ENCODE results near the gene CASKIN1. TPM values are rescaled to one million over a fixed set of nuclear protein-coding genes. Genes with fewer than 3 reads are reported as not detected.

The CASKIN1 gene
- total RNA-seq, 2 donors from 2014 or later: 0.66 to 0.78 TPM

- Histone ChIP-seq H3K4me3 (no peak overlapping the region), H3K27ac (no peak overlapping the region), H3K4me1 (no peaks in the 10 kb centered on the region), H3K27me3 (no peaks in the 10 kb centered on the region), H3K9me3 (no peaks in the 10 kb centered on the region), H3K36me3 (replicated peaks in 1 of 2; ENCODE audit: insufficient read depth in 1 of 2, low read depth in 2 of 2) (no peaks in the 10 kb centered on the region)
- no peak for DNase-seq
- TF ChIP-seq CTCF (IDR thresholded peaks at IDR 0.05): no peak
- no peak for TF ChIP-seq POLR2A (IDR thresholded peaks at IDR 0.05)
- intact Hi-C loops (cut with DNase I): no loop called here
- ATAC-seq: no peak
- 92% methylated on average over 28 of the region's 30 CpGs; no CpG with 5 or more reads in 1 of the 2 donors for WGBS, 2 donors
These were observed 12.7 kb downstream of the CASKIN1 start for GRCh38 chr16:2183671-2184070.

GRCh38 chr16:2181952-2182351, 14.5 kb downstream of the CASKIN1 start:
- Histone ChIP-seq H3K27me3 (no peaks in the 10 kb centered on the region), H3K4me3 (no peak overlapping the region), H3K27ac (no peak overlapping the region), H3K36me3 (replicated peaks in 1 of 2; ENCODE audit: insufficient read depth in 1 of 2, low read depth in 2 of 2) (no peaks in the 10 kb centered on the region), H3K4me1 (no peaks in the 10 kb centered on the region), H3K9me3 (no peaks in the 10 kb centered on the region)
- WGBS, 2 donors: 90 to 93% methylated on average over 13 to 20 of the region's 20 CpGs
- DNase-seq (no peak), ATAC-seq (no peak)
- no peak for TF ChIP-seq POLR2A (IDR thresholded peaks at IDR 0.05)
- TF ChIP-seq CTCF (IDR thresholded peaks at IDR 0.05): no peak
- intact Hi-C loops (cut with DNase I): no loop called here

- H3K36me3 ChIP-seq (replicated peaks in 1 of 2; ENCODE audit: insufficient read depth in 1 of 2, low read depth in 2 of 2): peaks cover 0 to 2% of the 10 kb centered on the region in 2 donors
- no peaks in the 10 kb centered on the region for H3K9me3 ChIP-seq
- ATAC-seq: no peak
- 87 to 95% methylated on average over 19 to 29 of the region's 46 CpGs for WGBS, 2 donors
- H3K27me3 ChIP-seq: no peaks in the 10 kb centered on the region
- no peak overlapping the region for H3K4me3 ChIP-seq
- no peak for TF ChIP-seq POLR2A (IDR thresholded peaks at IDR 0.05)
- no peak for TF ChIP-seq CTCF (IDR thresholded peaks at IDR 0.05)
- H3K4me1 ChIP-seq: no peaks in the 10 kb centered on the region
- intact Hi-C loops (cut with DNase I): no loop called here
- no peak overlapping the region for H3K27ac ChIP-seq
- DNase-seq: no peak
These were observed 15.2 kb downstream of the CASKIN1 start for GRCh38 chr16:2180962-2181923.

- Histone ChIP-seq H3K36me3 (replicated peaks in 1 of 2; ENCODE audit: insufficient read depth in 1 of 2, low read depth in 2 of 2) (peaks cover 3 to 7% of the 10 kb centered on the region in 2 donors), H3K9me3 (no peaks in the 10 kb centered on the region), H3K27ac (no peak overlapping the region), H3K27me3 (no peaks in the 10 kb centered on the region), H3K4me3 (no peak overlapping the region), H3K4me1 (no peaks in the 10 kb centered on the region)
- ATAC-seq: no peak
- 96 to 99% methylated on average over 13 to 23 of the region's 43 CpGs for WGBS, 2 donors
- DNase-seq: no peak
- intact Hi-C loops (cut with DNase I): no loop called here
- TF ChIP-seq CTCF (IDR thresholded peaks at IDR 0.05) (no peak), POLR2A (IDR thresholded peaks at IDR 0.05) (no peak)
These were observed 15.9 kb downstream of the CASKIN1 start for GRCh38 chr16:2180461-2180860.
